Activated CD4-positive, alpha-beta T cell treated with anti-CD3 and anti-CD28 coated beads, Interleukin-10, Interleukin-2, amounts not matched to agents 100 ng/mL and 50 ng/mL, durations not matched to agents 16 hours and 8 hours (primary cell): ENCODE measurements around the gene SAMD4A.

ENCODE experiments used
- DNase-seq: peaks from one replicate; pipeline ENCODE4 v3.0.0-alpha.2; 2020

Gene SAMD4A

DNA sequence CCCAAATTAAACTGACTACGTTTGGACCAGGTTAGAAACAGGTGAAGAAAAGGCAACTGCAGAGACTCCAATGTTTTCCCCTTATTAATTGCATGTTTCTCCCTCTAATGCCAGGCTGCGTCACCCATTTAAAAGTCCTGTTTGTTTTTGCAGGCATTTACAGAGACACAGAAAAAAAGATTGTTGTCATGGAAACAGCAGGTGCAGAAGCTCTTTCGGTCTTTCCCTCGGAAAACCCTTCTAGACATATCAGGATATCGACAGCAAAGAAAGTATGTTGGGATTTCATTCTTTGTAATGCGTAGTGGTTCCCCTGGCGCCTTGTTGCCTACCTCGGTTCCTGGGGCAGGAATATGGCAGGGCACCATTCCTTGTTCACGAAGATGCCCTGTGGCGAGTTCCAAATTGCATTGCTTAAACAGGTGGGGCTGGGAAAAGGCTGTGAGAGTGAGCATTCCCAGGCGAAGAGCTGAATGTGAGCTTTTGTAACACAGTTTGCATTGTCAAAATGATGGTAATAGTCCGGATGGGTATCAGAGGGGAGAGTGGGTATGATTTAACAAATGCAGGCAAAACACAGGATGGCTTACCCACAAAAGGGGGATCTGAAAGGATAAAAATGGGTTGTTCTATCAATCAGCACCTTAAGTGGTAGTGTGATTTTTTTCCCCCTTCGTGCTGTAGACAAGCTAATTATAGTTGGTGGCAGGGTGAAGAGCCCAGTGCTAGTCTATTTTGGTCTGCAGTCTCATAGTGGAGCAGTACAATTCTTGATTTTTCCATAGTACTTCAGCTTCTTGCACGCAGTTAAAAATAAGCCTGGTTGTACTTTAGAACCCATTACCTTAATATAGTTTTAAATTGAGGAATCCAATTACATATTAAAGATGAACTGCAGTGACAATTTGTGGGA lies 203.3 kb downstream of the SAMD4A start:
- DNase-seq, result no peak

DNA sequence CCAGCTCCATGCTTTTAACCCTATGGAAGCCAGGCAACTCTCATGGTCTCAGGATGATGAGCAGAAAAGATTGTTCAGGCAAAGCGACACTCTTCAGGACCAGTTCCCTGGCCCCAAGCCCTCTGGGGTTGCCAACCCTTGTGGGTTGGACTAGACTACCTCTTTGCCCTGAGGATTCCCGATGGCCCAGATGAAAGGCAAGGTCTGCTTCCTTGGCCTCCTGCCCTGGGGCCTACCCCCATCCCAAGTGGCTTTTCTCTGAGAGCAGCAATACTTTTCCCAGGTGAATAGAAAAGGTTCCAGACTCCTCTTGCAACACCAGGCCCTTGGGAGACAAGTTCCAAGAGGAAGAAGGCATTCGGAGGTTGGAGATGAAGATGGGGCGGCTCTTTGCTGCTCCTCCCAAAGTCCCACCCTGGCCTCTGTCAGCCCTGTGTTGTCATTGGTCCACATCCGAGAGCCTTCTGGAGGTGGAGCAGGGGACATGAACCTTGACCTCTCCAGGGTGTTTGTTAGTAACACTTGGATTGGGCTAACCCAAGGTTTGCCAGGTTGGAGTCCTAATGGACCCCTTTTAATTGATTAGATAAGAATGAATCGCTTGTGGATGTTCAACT lies 204.6 kb downstream of the SAMD4A start:
- DNase-seq, result no peak

DNA sequence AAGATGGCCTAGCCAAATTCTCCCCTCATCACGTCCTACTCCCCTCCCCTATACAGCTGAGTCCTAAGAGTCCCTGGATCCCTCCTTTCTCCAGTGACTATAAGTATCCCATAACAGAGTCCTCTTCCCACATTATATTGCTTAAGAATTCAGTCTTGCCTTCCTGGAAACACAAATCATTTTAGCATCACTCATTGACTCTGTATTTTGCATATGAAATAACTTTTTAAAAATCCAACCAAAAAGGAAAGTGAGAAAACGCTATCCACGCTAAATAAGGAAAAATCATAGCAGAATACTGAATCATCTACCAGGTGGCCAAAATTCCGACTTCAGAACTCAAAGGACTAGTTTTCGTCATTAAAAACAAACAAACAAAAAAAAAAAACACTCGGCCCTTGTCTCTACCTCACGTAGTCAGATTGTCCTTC lies 205.5 kb downstream of the SAMD4A start:
- no peak for DNase-seq

DNA sequence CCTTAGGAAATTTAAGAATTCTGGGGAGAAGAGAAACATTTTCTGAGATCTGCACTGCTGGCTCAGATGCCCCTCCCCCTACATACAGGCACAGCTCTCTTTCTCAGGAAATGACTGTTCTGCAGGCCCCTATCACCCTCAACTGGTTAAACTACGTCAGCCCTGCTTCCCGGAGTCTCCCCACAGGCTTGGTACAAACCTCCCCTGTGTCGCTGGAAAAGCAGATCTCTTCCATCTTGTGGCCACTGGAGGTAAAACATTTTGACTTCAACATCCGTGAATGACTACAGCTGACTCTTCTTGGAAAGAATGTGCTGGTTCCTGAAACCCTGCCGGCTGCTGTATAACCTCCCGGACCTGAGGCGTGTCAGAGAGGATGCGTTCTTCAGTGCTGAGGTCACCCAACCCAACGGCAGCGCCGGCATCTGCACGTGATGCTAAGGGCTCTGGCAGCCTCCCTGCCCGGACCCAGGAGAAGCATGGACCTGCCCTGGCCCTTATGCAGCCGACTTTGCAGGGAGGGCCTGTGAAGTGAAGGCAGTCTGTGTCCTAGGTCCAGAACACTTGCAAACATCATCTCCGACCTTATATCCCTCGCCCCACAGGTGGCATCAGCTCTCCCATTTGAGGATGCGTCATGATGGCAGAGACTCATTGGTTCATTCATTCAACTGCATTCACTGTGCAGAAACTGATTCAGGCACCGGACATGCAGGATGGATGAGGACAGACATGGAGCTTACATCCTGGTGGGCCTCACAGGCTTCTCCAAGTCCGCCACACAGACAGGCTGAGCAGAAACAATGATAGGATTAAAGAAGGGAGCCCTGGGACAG lies 206.5 kb downstream of the SAMD4A start:
- DNase-seq, result peak; percentile 96

DNA sequence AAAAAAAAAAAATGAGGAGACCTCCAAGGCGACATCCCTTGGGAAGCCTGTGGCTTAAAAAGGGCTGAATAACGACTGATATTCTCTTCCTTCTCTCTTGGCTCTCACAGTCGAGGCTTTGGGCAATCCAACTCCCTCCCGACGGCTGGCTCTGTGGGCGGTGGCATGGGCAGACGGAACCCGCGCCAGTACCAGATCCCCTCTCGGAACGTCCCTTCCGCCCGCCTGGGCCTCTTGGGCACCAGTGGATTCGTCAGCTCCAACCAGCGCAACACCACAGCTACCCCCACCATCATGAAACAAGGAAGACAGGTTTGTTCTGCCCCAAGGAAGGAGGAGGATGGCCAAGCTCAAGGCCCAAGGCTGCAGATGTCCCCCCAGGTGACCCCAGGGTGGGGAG lies 207.9 kb downstream of the SAMD4A start:
- DNase-seq, result no peak

DNA sequence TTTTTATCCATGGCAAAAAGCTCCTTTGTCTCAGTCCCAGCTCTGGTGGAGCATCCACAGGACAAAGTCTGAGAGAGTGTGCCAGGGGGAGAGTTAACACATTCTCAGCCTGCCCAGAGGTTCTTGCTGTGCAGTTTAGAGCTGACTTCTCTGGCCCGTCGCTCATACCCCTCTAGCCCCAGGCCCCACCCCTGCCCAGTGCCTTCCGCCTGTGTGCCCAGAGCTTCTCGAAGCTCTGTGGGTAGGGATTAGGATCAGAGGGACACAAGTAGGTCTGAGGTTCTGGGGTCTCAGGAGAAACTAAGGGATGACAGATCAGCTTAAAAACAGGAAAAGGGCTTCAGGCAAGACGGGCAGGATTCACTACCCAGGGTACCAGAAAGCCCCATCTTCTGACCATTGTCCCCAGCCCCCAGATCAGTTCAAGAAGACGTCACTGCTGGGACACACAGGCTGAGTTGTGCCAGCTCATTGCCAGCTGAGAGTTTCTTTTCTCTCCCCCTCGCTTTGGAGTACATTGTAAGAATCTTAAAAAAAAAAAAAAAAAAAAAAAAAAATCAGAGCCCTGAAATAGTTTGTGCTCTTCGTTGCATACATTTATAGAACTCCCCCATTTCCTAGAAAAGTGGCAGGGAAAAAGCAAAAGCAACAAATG lies 208.7 kb downstream of the SAMD4A start:
- no peak for DNase-seq

DNA sequence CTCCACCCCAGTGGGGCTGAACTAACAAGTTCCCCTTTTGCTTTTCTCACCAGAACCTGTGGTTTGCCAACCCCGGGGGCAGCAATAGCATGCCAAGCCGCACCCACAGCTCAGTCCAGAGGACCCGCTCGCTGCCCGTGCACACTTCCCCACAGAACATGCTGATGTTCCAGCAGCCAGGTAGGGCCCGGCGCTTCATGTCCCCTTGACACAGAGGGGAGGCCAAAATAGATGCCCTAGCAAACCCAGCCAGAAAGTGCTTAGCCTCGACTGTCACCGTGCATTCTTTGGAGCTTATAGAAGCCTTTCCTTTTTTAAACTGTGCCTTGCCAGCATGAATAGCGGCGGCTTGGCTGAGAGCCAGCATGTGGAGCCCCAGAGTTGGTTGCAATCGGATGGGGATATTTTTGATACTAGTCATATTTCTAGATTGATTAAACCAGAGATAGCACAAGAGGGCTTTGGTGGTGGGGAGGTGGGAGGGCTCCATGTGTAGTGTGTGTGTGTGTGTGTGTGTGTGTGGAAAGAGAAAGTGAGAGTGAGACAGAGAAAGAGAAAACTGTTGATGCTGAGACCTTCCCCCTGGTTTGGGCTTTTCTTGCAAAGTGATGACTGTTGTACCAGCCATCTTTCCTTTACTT lies 209.6 kb downstream of the SAMD4A start:
- DNase-seq, result peak; percentile 80

DNA sequence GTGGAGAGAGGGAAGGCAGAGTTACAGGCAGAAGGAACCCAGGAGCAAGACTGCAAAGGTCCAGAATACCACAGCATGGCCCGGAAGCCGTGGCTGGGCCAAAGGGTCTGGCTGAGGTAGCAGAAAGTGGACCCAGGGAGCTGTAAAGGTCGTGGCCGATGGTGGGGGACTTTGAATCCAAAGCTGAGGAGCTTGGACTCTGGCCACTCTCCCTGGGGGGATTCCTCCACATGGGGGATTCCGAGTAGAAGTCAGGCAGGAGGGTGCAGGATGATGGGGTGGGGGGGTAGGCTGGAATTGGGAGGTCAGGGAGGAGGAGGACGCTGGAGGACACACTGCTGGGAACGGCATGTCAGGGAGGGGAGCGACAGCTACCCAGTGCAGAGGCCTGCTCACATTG lies 210.5 kb downstream of the SAMD4A start:
- DNase-seq, result no peak

DNA sequence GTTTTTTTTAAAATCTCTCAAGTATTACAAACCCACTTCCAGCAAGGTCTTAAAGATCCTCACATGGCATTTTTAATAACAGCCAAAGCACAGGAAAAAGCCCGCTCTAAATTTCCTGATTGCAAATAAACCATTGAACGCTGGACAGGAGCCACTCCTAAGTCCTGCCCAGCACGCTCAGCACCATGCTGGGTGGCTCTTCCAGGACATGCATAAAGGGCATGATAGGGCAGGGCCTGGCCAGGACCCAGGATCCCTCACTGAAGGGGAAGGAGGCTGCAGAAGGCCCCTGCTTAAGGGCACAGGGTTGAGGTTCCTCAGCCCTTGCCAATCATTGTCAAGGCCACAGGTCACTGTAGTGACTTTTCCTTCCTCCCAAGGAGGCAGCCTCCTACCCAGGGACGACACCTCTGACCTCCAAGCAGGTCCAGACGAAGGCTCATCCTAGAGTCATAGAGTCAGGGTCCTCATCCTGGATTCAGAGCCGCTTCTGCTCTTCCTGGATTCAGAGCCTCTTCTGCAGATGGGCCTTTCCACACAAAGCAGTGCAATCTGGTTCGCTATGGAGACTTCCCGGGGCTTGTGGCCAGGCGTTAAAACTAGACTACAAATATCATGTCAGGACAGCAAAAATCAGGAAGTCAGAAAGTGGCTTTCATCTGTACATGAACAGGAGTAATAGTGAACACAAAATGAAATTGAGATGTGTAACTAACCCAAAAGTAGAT lies 211.9 kb downstream of the SAMD4A start:
- no peak for DNase-seq

DNA sequence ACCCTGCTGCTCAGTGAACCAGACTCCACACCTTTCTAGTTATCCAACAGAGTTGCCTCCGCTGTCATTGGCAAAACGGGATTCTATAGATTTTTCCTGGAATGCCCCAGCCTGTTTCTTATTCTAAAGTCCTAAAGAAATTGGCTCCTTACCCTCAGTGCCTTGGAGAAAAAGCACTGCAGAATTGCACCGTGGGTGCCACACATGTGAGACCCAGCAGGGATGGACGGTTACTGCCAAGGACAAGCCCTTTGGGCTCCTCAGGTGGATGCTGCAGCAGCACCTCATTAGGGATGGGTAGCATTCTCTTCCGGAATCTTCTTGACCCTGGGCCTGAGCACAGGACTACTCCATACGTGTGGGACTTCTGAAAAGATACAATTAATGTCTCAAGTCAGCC lies 214.2 kb downstream of the SAMD4A start:
- no peak for DNase-seq

DNA sequence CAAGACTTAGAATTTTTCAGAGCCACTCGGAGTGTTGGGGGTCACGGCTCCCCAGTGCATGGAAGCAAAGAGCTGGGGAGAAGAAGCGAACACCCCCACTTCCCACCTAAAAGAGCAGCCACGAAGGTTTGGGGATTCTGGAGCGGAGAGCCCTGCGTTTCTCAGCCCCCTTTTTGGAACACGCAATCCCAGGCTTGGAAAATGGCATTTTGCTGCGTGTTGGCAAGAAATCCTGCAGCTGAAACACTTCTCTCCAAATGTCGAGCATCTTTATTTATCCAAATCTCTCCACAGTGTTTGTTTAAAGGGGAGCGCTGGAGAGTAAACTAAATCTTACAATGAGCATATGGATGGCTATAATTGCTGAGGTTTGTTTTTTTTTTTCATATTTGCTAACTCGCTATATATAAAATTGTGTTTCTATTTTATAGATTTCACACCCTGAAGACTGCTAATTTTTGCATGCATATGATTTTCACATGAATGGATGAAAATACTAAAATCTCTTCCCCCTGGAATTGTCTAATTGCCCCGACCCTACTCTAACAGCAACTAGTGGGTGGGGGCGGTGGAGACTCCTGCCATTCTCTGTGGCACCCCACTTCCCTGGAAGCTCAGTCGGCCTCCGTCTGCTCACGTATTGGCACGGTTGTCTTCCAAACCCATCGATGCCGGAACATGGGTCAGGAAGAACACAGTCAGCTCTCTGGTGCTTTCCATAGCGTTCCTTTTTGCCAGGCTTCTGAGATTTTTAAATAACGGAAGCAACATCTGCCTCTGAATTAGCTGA lies 215.2 kb downstream of the SAMD4A start:
- no peak for DNase-seq

DNA sequence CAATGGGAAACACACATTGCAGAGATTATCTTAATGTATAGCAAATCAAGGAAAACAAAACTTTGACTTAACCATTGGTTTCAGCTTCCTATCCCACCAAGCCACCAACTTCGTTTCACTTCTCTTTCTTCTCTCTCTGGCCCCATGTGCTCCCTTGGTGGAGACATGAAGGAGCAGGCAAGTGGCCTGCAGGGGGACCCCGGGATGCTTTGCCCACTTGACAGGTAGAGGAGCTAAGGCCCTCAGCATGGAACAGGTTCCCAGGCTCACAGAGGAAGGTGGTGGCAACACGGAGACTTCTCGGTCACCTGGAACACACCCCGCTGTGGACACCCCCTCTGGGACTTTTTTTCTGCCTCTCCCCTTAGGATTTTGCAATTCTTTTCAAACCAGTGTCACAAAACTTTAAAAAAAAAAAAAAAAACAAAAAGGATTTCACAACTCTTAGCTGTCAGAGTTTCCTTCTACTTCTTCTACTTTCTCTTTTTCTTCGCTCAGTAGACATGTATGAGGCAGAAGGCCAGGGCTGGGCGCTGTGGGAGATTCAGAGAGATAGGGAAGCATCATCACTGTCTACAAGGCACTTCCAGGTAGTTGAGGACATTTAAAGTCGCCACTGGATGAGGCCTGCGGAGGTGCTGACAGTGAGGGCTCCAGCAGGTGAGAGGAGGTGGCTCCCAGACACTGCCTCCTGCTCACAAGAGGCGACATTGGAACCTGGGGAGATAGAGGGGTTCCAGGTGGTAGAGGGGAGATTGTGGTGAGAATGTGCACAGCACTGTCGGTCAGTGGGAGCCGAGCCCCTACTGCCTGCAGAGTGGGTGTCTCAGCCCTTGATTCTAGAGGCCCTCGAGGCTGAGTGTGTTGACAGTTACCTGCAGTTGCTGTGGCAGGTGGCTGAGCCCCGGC lies 216.1 kb downstream of the SAMD4A start:
- DNase-seq, result no peak

DNA sequence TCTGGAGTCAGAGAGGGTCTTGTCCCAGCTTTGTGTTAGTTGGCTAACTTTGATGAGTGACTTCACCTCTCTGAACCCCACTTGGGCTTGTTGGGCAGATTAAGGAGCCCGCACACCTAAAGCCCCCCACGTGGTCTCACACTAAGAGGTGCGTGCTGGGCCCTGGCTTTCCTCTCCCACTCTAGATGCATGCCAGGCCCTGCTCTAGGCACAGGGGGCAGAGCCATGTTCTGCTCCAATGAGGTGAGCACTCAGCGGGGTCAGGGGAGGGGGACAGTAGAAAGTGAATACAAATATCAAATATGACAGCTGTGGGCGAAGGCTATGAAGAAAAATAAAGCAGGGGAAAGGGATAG lies 216.7 kb downstream of the SAMD4A start:
- DNase-seq, result no peak

DNA sequence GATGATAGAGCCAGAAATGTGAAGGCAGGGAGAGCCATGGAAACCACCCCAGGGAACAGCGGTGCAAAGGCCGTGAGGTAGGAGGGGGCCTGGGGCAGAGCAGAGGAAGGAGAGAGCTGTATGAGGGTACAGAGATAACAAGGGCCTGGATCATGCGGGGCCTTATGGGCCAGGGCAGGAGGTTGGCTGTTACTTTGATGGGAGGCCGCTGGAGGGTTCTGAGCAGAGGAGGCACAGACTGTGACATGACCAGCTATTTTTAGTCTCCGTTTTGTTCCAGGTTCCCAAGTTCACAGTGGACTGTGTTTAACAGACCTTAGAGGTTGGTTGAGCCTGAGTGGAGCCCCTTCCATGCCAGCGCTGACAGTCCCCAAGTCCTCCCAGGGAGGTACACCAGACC lies 217.1 kb downstream of the SAMD4A start:
- DNase-seq, result no peak

DNA sequence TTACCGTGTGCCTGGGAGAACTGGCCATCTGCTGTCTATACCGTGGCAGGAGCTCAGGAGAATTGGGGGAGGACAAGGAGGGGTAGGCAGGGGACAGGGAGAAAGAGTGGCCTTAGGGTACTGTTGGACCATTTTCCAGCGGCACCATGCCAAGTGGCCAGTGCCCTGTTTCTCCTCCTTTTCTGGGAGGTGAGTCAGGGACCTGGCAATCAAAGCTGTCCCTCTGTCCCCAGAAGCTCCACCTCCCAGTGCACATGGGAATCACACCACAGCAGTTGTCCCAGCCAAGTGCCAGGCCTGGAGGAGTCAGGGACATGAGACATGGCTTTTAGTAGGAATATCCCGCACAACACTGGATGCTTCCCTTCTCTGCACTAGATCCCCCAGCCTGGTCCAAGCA lies 217.7 kb downstream of the SAMD4A start:
- DNase-seq, result no peak

DNA sequence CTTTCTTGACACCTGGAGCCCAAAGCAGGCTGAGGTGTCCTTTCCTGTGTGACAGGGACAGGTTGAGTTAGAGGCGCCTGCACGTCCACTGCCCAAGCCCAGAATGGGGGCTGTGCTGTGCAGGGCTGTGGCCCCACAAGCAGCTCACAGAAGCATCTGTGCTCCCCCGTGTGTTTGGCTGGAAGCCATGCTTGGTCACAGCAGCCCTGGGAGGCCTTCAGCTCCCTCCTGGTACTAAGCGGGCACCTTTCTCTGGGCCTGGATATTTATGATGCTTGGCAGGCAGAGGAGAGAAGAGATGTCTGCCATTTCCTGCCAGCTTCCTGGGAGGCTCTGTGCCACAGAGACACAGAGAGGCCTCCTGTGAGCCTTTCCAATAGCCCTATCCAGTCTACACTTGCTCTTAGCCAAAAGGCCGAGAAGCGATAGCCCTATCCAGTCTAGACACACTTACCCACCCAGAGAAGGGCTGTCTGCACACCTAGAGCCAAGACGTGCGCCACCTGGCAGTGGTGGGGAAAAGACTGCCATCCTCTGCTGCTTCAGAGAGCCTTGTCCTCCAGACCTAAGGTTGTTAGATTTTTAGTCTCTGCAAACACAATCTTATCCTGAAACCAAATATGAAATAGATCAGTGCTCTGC lies 218.3 kb downstream of the SAMD4A start:
- DNase-seq, result no peak

DNA sequence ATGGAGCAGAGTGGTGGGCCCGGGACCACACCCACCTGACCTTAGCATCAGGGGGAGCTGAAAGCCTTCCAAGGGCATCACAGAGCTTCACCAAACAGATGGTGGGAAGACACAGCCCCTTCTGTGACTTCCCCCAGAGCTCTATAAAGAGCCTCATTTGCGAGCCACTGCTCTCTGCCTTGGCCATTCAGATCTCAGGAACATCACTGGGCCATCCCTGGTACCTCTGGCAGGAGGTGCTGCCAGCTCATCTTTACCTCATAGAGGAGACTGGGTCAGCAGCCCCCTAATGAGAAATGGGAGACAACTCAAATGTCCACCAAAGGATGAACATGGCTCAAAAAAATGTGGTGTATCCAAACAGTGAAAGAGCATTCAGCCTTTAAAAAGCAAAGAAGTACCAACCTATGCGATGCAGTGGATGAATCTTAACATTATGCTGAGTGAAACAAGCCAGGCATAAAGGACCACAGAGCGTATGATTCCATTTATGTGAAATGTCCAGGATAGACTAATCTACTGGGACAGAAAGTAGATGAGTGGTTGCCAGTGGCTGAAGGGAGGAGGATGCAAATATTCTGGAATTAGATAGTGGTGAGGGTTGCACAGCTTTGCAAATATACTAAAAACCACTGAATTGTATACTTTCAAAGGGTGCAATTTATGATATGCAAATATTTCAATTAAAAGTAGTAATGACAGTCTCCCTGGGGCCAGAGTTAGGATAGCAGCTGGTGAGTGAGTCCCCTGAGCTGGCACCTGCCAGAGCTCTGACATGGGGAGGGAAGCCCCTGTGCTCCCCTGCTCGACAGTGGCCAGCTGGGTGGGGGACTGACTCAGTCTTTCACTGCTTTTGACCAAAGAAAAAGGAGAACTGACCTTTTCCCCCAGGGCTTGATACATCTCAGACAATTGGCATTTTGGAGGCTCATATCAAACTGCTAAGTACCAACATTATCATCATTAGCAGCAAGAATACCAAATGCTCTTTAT lies 219.1 kb downstream of the SAMD4A start:
- no peak for DNase-seq

DNA sequence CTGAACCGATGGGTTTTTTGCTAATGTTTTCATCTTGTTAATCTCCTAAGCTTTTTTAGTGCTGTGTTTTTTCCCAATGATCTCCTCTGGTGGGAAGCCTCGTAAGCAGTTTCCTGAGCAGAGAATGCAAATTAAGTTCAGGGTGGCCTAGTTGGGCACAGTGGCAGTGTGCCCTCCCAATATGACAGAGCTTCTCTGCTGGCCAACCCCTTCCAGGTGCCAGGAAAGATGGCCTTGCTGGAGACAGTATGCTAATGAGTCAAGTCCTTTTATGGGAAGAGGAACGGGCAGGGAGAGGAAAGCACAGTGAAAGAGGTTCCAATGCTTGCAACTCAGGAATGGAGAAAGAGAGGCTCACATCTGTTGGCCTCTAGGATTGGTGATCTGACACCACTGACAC lies 219.9 kb downstream of the SAMD4A start:
- no peak for DNase-seq
